Activated B cell treated with CpG ODN at 0.5 μM for 24 hours (primary cell): ENCODE measurements around the gene SLC35E2B. TPM values are rescaled to one million over a fixed set of nuclear protein-coding genes. Genes with fewer than 3 reads are reported as not detected.
A peak's percentile ranks its signal among the peaks of the same experiment; 100 is the strongest.
"Not testable (repeated sequence)": the region's sequence is repeated elsewhere in the genome, so short reads cannot be mapped to it uniquely, and the experiment has no call there.

Experiments used
- ATAC-seq: fragments of 200-7000 bp; cut with Tn5 transposase; one replicate; pipeline ENCODE4 v1.10.0; 2021; ENCODE audit warnings: low read depth, mild to moderate bottlenecking, moderate library complexity
- CTCF ChIA-PET: fragments of 350-600 bp; sonication (Branson Sonifier 250); formaldehyde crosslinking; loops from one replicate; lab custom pipeline; 2021; ENCODE audit warnings: antibody characterized with exemption; lab: Charles Lee
- POLR2A ChIA-PET: fragments of 350-600 bp; sonication (Branson Sonifier 250); formaldehyde crosslinking; loops from one replicate; lab custom pipeline; 2021; ENCODE audit warnings: antibody characterized with exemption; lab: Charles Lee
- DNase-seq: peaks from one replicate; pipeline ENCODE4 v3.0.0; 2022
- H3K27ac Mint-ChIP-seq: one replicate; pipeline ENCODE4 v1.8.0; 2020; ENCODE audit warnings: mixed read lengths
- H3K27me3 Mint-ChIP-seq: one replicate; pipeline ENCODE4 v1.8.0; 2021; ENCODE audit warnings: mixed read lengths
- H3K36me3 Mint-ChIP-seq: one replicate; pipeline ENCODE4 v1.8.0; 2021; ENCODE audit warnings: low read depth, mixed read lengths
- H3K4me1 Mint-ChIP-seq: one replicate; pipeline ENCODE4 v1.8.0; 2021; ENCODE audit warnings: mixed read lengths
- H3K4me3 Mint-ChIP-seq: one replicate; pipeline ENCODE4 v1.8.0; 2020; ENCODE audit warnings: mild to moderate bottlenecking, mixed read lengths
- H3K9me3 Mint-ChIP-seq: one replicate; pipeline ENCODE4 v1.8.0; 2020; ENCODE audit warnings: mixed read lengths
- CTCF ChIP-seq: fragments of 200-600 bp; IDR thresholded peaks from one replicate; pipeline ENCODE4 v1.8.0; 2022; ENCODE audit warnings: antibody characterized with exemption, mild to moderate bottlenecking
- intact Hi-C: fragments of 100-400 bp; cut with micrococcal nuclease; formaldehyde crosslinking; loops from one replicate; pipeline ENCODE4 v1.15.1; 2024
- total RNA-seq: library from RNA; stranded (reverse); gene quantifications from 2 replicates; pipeline ENCODE4 v1.2.3, GENCODE V29; 2022

Gene SLC35E2B
- total RNA-seq, 1 donor from 2014 or later: 54.7 TPM

- intact Hi-C loops: no loop called here
- Mint-ChIP-seq H3K4me1 (no peaks in the 10 kb centered on the region), H3K27ac (no peak overlapping the region), H3K9me3 (no peaks in the 10 kb centered on the region), H3K36me3 (peaks cover 6% of the 10 kb centered on the region), H3K4me3 (no peak overlapping the region), H3K27me3 (no peaks in the 10 kb centered on the region)
- ChIA-PET CTCF (no interaction called here), POLR2A (no interaction called here)
- no peak for ATAC-seq
- DNase-seq: no peak
- TF ChIP-seq CTCF: no peak
Observed at GRCh38 chr1:1703796-1704195, 11.2 kb upstream of the SLC35E2B start.

GRCh38 chr1:1702506-1702905, 9.9 kb upstream of the SLC35E2B start:
- CTCF ChIA-PET, ATAC-seq, H3K36me3 Mint-ChIP-seq, H3K4me1 Mint-ChIP-seq, H3K9me3 Mint-ChIP-seq, intact Hi-C loops, H3K27me3 Mint-ChIP-seq, DNase-seq, H3K4me3 Mint-ChIP-seq, POLR2A ChIA-PET, H3K27ac Mint-ChIP-seq: not testable (repeated sequence)

- H3K27ac Mint-ChIP-seq, H3K36me3 Mint-ChIP-seq, POLR2A ChIA-PET, intact Hi-C loops, H3K4me3 Mint-ChIP-seq, H3K27me3 Mint-ChIP-seq, CTCF ChIA-PET, H3K4me1 Mint-ChIP-seq, H3K9me3 Mint-ChIP-seq, DNase-seq: not testable (repeated sequence)
- ATAC-seq: peak; percentile 18
Observed at GRCh38 chr1:1700557-1700956, 8.0 kb upstream of the SLC35E2B start.

GRCh38 chr1:1700067-1700466, 7.5 kb upstream of the SLC35E2B start:
- H3K4me3 Mint-ChIP-seq, CTCF ChIA-PET, H3K9me3 Mint-ChIP-seq, H3K27ac Mint-ChIP-seq, POLR2A ChIA-PET, intact Hi-C loops, H3K36me3 Mint-ChIP-seq, H3K4me1 Mint-ChIP-seq, DNase-seq, H3K27me3 Mint-ChIP-seq: not testable (repeated sequence)
- peak; percentile 75 for ATAC-seq

GRCh38 chr1:1699061-1699460, 6.5 kb upstream of the SLC35E2B start:
- H3K27me3 Mint-ChIP-seq, ATAC-seq, DNase-seq, intact Hi-C loops, CTCF ChIA-PET, H3K36me3 Mint-ChIP-seq, H3K9me3 Mint-ChIP-seq, H3K4me3 Mint-ChIP-seq, H3K27ac Mint-ChIP-seq, POLR2A ChIA-PET, H3K4me1 Mint-ChIP-seq: not testable (repeated sequence)

- H3K4me1 Mint-ChIP-seq, H3K27me3 Mint-ChIP-seq, CTCF ChIA-PET, H3K9me3 Mint-ChIP-seq, POLR2A ChIA-PET, ATAC-seq, H3K27ac Mint-ChIP-seq, H3K36me3 Mint-ChIP-seq, intact Hi-C loops, DNase-seq, H3K4me3 Mint-ChIP-seq: not testable (repeated sequence)
Observed at GRCh38 chr1:1697358-1698183, 5.0 kb upstream of the SLC35E2B start.

- ATAC-seq, H3K27me3 Mint-ChIP-seq, H3K36me3 Mint-ChIP-seq, H3K27ac Mint-ChIP-seq, POLR2A ChIA-PET, intact Hi-C loops, DNase-seq, CTCF ChIA-PET, H3K4me1 Mint-ChIP-seq, H3K4me3 Mint-ChIP-seq, H3K9me3 Mint-ChIP-seq: not testable (repeated sequence)
Observed at GRCh38 chr1:1696431-1697357, 4.1 kb upstream of the SLC35E2B start.

- peak overlapping the region; percentile 46 for H3K27ac Mint-ChIP-seq
- H3K4me3 Mint-ChIP-seq: peak overlapping the region; percentile 67
- ATAC-seq: peak; percentile 62
- H3K27me3 Mint-ChIP-seq, H3K9me3 Mint-ChIP-seq, H3K36me3 Mint-ChIP-seq, POLR2A ChIA-PET, CTCF ChIA-PET, H3K4me1 Mint-ChIP-seq, intact Hi-C loops: not testable (repeated sequence)
- peak; percentile 68 for DNase-seq
Observed at GRCh38 chr1:1692324-1692713, 276 bp downstream of the SLC35E2B start.

GRCh38 chr1:1691443-1691842, 1.2 kb downstream of the SLC35E2B start:
- H3K27me3 Mint-ChIP-seq, H3K4me3 Mint-ChIP-seq, ATAC-seq, CTCF ChIA-PET, H3K27ac Mint-ChIP-seq, H3K9me3 Mint-ChIP-seq, H3K36me3 Mint-ChIP-seq, DNase-seq, intact Hi-C loops, POLR2A ChIA-PET, H3K4me1 Mint-ChIP-seq: not testable (repeated sequence)

- H3K4me3 Mint-ChIP-seq, H3K4me1 Mint-ChIP-seq, H3K27ac Mint-ChIP-seq: not testable (repeated sequence)
Observed at GRCh38 chr1:1689526-1689925, 3.1 kb downstream of the SLC35E2B start.

More at GRCh38 chr1:1689526-1689925, 3.1 kb downstream of the SLC35E2B start:
- H3K36me3 Mint-ChIP-seq: peaks cover 12% of the 10 kb centered on the region
- ATAC-seq, CTCF ChIA-PET, H3K9me3 Mint-ChIP-seq, intact Hi-C loops, DNase-seq, POLR2A ChIA-PET, H3K27me3 Mint-ChIP-seq: not testable (repeated sequence)
